GM12892 (cell line): ENCODE measurements around the gene DDX10.
"Not testable (repeated sequence)": the region's sequence is repeated elsewhere in the genome, so short reads cannot be mapped to it uniquely, and the experiment has no call there.

Source experiments
- DNase-seq: peaks from one replicate; pipeline ENCODE4 v3.0.0; 2011; ENCODE audit not compliant: insufficient read length
- FAIRE-seq: peaks from 2 replicates; lab custom pipeline; 2011; peaks lifted over from hg19 to GRCh38; lab: Jason Lieb, UNC
- POLR2A ChIP-seq: IDR thresholded peaks from 2 replicates; pipeline ENCODE4 v1.6.1; 2011; ENCODE audit warnings: low read depth, low read length, control low read depth
- POLR2AphosphoS5 ChIP-seq: IDR thresholded peaks from 2 replicates; pipeline ENCODE4 v1.6.1; 2011; ENCODE audit warnings: low read depth, low read length, control low read depth
- TAF1 ChIP-seq: IDR thresholded peaks from 2 replicates; pipeline ENCODE4 v1.6.1; 2011; ENCODE audit warnings: low read depth, mild to moderate bottlenecking, control low read depth, low read length, borderline replicate concordance

DDX10 gene

DNA sequence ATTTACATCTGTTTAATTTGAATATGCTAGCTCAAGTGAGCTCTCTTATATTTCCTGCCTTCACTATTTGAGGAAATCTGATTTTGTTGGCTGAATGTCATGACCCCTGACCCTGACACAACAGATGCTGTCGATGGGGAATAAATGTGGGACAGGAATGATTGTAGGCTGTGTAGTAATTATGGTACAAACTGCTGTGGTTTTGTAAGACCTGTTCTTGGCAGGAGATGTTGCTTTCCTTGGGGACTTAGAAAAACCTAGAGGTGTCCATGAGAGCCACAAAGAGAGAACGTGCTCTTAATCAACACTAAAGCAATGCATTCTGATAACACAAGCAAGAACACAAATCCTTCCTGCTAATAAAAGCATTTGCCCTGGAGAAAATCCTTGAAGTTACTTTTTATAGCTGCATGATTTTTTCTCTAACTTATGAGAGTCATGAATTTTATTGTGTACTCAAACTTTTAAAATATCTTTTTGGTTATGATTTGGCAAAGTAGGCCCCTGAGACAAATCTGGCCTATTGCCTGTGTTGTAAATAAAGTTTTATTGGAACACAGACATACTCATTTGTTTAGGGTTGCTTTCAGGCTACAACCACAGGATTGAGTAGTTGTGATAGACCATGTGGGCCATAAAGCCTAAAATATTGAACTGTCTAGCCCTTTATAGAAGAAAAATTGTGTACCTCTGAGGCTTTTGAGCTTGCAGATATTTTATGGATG is 90.2 kb downstream of the DDX10 start:
- no peak for DNase-seq

DNA sequence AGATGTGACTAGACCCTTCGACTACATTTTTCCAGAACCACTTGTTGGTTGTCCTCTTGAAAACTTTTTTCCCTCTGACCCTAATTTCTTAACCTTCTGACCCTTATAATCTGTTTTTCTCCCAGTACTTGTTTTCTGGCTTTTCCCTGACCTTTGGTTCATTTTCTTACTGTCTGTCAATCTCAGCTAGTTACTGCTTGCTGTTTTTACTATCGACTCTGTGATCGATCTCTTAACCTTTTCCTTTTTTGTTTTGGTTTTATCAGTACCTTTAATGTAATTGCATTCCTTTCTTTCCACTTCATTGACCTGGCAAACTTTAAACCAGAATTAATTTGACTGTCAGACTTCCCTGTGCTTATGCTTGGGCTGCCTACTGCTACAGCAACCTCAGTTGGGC is 92.8 kb downstream of the DDX10 start:
- TF ChIP-seq POLR2AphosphoS5: no peak
- no peak for TF ChIP-seq POLR2A
- no peak for TF ChIP-seq TAF1
- DNase-seq (no peak), FAIRE-seq (peak; percentile 54)

More for the DNA sequence above, 90.2 kb downstream of the DDX10 start:
- TF ChIP-seq TAF1 (no peak), POLR2AphosphoS5 (no peak), POLR2A (no peak)
- peak; percentile 53 for FAIRE-seq

DNA sequence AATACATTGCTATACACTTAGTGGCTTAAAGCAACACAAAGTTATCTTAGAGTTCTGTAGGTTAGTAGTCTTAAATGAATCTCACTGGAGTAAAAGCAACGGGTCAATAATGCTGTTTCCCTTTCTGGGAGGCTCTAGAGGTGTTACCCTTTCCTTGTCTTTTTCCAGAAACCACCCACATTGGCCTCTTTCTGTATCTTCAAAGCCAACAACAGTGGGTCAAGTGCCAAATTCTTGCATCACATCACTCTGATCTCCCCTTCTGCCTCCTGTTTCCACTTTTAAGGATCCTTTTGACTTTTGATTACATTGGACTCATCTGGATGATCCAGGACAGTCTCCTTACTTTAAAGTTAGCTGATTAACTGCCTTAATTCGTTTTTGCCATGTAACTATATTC is 93.6 kb downstream of the DDX10 start:
- no peak for DNase-seq
- FAIRE-seq: peak; percentile 91
- TF ChIP-seq POLR2AphosphoS5 (no peak), TAF1 (no peak), POLR2A (no peak)

DNA sequence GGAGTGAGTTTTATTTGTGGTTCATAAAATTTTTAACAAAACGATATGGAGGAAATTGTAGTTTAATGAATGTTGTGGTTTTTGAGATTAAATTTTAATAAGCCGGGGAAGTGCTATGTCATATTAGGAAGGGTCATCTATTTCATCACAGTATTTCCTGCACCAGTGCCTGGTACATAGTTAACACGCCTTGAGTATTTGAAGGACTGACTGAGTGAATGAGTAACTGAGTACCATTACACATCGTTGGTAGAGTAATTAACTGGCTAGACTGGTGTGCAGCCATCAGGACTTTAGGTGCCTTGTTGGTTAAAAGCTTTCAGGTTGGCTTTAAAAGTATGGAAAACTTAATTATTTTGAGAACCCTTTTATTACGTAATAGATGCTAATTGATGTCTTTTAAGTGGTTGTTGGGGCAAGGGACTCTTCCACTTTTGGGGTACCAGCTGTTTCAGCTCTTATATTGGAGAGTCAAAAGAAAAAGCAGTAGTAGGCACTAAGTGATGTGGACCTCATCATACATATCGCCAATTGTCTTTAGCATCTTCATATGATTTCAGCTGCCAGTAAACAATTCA is 101.8 kb downstream of the DDX10 start:
- no peak for TF ChIP-seq TAF1
- TF ChIP-seq POLR2AphosphoS5: no peak
- TF ChIP-seq POLR2A: no peak
- DNase-seq: no peak
- no peak for FAIRE-seq

DNA sequence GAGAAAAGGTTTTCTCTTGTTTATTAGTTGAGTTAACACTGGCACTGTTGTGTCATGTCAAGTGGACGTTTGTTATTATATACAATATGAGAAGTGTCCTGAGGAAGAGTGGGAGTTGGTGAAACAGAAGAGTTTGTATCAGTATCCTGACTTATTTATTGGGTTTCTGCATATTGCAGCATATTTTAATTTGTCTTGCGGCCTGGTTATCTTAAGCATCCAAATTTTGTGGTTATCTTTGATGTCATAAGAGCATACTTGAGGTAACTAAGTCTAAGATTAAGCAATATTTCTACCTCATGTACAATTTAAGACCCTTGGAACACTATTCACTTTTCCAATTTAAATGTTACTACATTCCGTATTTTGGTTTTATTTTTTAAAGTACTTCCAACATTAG is 103.5 kb downstream of the DDX10 start:
- FAIRE-seq (peak; percentile 48), DNase-seq (no peak)
- TF ChIP-seq POLR2A (no peak), POLR2AphosphoS5 (no peak), TAF1 (no peak)

DNA sequence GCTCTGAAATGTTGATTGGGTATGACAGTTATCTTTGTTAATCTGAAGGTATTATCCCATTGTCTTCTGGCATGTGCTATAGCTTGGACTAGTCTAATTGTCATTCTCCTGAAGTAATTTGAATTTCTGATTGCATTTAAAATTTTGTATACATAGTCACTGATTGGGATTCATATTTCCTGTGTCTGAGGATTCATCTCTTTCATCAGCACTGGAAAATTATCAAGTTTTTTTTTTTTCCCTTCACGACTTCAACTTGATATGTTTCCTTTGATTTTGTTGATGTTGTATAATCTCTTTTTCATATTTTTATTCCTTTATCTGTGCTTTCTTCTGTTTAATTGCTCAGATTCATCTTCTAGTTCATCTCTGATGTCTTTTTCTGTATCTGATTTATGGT is 104.1 kb downstream of the DDX10 start:
- DNase-seq: no peak
- TF ChIP-seq POLR2A (no peak), TAF1 (no peak), POLR2AphosphoS5 (no peak)
- FAIRE-seq: no peak

DNA sequence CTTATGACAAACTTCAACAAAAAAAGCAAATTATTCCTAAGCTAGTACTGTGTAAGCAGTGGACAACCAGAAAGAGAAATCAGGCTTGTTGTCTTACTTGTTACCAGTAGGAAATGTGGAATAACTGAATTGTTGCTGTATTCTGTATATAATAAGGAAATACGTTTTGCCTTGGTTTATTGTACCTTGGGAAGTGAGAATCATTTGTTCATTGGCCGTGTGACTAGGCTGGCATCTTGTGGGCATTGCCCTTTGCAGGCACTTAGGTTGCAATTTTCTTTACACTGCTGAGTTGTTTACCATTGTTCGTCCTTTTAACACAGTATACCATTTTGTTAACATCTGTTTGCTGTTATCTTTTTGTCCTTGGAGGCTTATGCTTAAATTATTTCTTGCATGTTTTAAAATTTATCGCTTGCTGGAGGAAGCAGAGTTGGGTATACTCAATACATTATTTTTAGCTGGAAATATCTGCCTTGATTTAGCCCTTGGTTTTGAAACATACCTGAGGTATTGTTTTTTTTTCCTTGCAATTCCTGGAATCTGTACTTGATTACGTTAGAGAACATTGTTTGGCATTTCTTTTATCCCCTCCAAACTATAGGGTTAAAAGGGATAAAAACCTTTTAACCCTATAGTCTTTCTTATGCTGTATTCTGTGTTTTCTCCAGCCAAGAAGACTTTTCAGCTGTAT is 109.3 kb downstream of the DDX10 start:
- FAIRE-seq (no peak), DNase-seq (no peak)
- no peak for TF ChIP-seq POLR2A
- TF ChIP-seq POLR2AphosphoS5: no peak
- no peak for TF ChIP-seq TAF1

DNA sequence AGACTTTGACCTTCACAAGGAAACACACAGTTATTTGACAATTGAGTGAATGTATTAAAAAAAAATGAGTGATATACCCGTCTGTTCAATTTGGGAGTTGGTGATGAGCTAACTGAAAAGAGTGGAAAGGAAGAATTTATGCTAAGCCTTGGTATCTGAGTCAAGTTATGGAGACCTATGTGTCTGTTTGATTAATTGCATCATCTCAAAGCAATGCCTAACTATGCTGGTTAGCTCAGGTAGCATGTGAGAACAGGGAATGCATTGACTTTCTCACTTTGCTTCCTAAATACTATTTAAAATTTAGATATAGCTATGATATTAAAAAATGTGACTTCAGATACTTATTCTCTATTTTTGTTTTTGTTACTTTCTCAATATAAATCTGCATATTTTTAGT is 110.5 kb downstream of the DDX10 start:
- no peak for DNase-seq
- TF ChIP-seq TAF1 (no peak), POLR2AphosphoS5 (no peak), POLR2A (no peak)
- FAIRE-seq: no peak

DNA sequence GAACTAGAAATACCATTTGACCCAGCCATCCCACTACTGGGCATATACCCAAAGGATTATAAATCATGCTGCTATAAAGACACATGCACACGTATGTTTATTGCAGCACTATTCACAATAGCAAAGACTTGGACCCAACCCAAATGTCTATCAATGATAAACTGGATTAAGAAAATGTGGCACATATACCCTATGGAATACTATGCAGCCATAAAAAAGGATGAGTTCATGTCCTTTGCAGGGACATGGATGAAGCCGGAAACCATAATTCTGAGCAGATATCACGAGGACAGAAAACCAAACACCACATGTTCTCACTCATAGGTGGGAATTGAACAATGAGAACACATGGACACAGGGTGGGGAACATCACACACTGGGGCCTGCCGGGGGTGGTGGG is 114.3 kb downstream of the DDX10 start:
- not testable (repeated sequence) for DNase-seq, FAIRE-seq

DNA sequence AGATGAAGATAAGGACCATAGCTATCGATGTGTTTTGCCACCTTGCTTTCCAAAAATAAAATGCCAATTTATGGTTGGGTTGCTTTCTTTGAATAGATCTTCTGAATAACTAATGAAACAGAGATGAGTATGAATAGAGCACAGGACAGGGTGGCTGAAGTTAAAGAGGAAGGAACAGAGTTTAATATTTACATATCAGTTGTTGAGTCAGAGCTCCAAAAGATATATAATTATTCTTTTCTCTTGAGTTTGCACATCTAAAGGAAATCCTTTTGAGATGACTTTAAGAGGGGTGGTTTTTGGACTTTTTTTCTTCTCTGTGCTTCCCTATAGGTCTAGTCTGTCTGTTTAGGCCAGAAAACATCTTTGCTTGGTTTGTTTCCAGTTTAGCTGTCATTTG is 115.2 kb downstream of the DDX10 start:
- TF ChIP-seq POLR2AphosphoS5 (no peak), TAF1 (no peak), POLR2A (no peak)
- DNase-seq (no peak), FAIRE-seq (no peak)

DNA sequence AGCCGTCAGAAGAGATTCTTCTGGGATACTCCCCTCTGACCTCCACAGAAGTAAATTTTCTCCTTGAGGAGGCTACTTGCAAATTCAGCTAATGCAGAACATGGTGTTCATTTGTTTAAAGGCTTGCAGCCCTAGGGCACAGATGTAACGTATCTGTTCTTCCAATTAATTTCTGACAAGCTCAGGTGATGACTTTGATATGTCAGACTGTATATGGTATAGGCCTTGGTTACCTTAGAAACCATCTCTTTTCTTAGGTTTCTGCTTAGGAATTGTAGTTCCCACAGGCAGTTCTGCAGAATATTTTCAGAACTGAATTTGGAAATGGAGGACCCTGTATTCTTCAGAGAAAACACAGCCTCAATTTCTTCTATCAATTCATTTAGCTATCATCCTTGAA is 117.1 kb downstream of the DDX10 start:
- DNase-seq (no peak), FAIRE-seq (no peak)
- TF ChIP-seq POLR2A (no peak), TAF1 (no peak), POLR2AphosphoS5 (no peak)

DNA sequence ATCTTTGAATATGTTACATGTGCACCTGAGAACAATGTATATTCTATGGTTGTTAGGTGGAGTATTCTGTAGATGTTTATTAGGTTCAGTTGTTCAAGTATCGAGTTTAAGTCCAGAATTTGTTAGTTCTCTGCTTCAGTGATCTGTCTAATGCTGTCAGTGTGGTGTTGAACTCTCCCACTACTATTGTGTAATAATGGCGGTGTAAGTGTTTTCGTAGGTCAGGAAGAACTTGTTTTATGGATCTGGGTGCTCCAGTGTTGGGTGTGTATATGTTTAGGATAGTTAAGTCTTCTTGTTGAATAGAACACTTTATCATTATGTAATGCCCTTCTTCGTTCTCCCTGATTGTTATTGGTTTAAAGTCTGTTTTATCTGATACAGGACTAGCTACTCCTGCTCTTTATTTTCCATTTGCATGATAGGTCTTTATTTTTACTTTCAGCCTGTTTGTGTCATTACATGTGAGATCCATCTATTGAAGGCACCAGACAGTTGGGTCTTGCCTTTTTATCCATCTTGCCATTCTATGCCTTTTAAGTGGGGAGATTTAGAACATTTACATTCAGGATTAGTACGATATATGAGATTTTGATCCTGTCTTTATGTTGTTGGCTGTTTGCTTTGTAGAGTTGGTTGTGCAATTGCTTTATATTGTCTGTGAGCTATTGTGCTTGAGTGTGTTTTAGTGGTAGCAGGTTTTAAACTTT is 121.6 kb downstream of the DDX10 start:
- FAIRE-seq (peak; percentile 65), DNase-seq (no peak)
- TF ChIP-seq TAF1 (no peak), POLR2AphosphoS5 (no peak), POLR2A (no peak)
